Erythroblast (primary cell): ENCODE data around the gene DPM3.

Source experiments
- GATA1 ChIP-seq: IDR thresholded peaks from 2 replicates; pipeline ENCODE4 v1.6.1; 2011; ENCODE audit warnings: low read depth, mild to moderate bottlenecking, control low read depth, low read length, moderate library complexity
- POLR2A ChIP-seq: IDR thresholded peaks from 2 replicates; pipeline ENCODE4 v1.6.1; 2011; ENCODE audit warnings: mild to moderate bottlenecking, low read length

GRCh38 chr1:155094622-155094948 lies 45.7 kb downstream of the DPM3 start:
- TF ChIP-seq POLR2A: no peak
- TF ChIP-seq GATA1: no peak
